ENCODE measurements around the gene GP5.

- TF ChIP-seq, protein P1, sequence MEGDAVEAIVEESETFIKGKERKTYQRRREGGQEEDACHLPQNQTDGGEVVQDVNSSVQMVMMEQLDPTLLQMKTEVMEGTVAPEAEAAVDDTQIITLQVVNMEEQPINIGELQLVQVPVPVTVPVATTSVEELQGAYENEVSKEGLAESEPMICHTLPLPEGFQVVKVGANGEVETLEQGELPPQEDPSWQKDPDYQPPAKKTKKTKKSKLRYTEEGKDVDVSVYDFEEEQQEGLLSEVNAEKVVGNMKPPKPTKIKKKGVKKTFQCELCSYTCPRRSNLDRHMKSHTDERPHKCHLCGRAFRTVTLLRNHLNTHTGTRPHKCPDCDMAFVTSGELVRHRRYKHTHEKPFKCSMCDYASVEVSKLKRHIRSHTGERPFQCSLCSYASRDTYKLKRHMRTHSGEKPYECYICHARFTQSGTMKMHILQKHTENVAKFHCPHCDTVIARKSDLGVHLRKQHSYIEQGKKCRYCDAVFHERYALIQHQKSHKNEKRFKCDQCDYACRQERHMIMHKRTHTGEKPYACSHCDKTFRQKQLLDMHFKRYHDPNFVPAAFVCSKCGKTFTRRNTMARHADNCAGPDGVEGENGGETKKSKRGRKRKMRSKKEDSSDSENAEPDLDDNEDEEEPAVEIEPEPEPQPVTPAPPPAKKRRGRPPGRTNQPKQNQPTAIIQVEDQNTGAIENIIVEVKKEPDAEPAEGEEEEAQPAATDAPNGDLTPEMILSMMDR (IDR thresholded peaks at IDR 0.05): no peak
- no peak for TF ChIP-seq POLR2A (IDR thresholded peaks at IDR 0.05)
These were observed 8.2 kb downstream of the GP5 start for GRCh38 chr3:194390835-194391234.
